Nephron progenitor cell (in vitro differentiated cells): ENCODE data around the gene CIDEB.
"Not testable (repeated sequence)": the region's sequence is repeated elsewhere in the genome, so short reads cannot be mapped to it uniquely, and the experiment has no call there.

Experiments used
- DNase-seq: peaks from one replicate; pipeline ENCODE4 v3.0.0; 2021
- H3K27ac Mint-ChIP-seq: 2 replicates; pipeline ENCODE4 v1.8.0; 2021; ENCODE audit warnings: mild to moderate bottlenecking, moderate library complexity, mixed read lengths
- H3K27me3 Mint-ChIP-seq: 2 replicates; pipeline ENCODE4 v1.8.0; 2021; ENCODE audit warnings: mild to moderate bottlenecking, low read depth, mixed read lengths; ENCODE audit not compliant: poor library complexity
- H3K36me3 Mint-ChIP-seq: 2 replicates; pipeline ENCODE4 v1.8.0; 2021; ENCODE audit warnings: low read depth, mixed read lengths
- H3K4me1 Mint-ChIP-seq: 2 replicates; pipeline ENCODE4 v1.8.0; 2021; ENCODE audit warnings: mixed read lengths
- H3K4me3 Mint-ChIP-seq: 2 replicates; pipeline ENCODE4 v1.8.0; 2021; ENCODE audit warnings: mild to moderate bottlenecking, moderate library complexity, mixed read lengths
- H3K9me3 Mint-ChIP-seq: 2 replicates; pipeline ENCODE4 v1.8.0; 2021; ENCODE audit warnings: mild to moderate bottlenecking, moderate library complexity, mixed read lengths
- CTCF ChIP-seq: fragments of 200-600 bp; sonication (generic); IDR thresholded peaks from 2 replicates; pipeline ENCODE4 v1.5.0; 2021; ENCODE audit warnings: antibody characterized with exemption

CIDEB gene

GRCh38 chr14:24307575-24308341 lies at the start of gene CIDEB:
TSS of gene CIDEB (minus strand) at chr14:24307977. CDS start at chr14:24307858, 119 bp downstream.
- no peaks in the 10 kb centered on the region for H3K9me3 Mint-ChIP-seq
- peak within 1 kb of the TSS; percentile 53 for H3K27ac Mint-ChIP-seq
- H3K27me3 Mint-ChIP-seq = no peaks in the 10 kb centered on the region
- H3K4me1 Mint-ChIP-seq = peaks cover 13% of the 10 kb centered on the region
- H3K4me3 Mint-ChIP-seq = no peak within 1 kb of the TSS
- TF ChIP-seq CTCF = peak; percentile 93
- H3K36me3 Mint-ChIP-seq = peaks cover 37% of the 10 kb centered on the region
- peak; percentile 74 for DNase-seq

GRCh38 chr14:24356208-24356607 lies 48.4 kb upstream of the CIDEB start:
- H3K9me3 Mint-ChIP-seq = peaks cover 15% of the 10 kb centered on the region
- no peak overlapping the region for H3K4me3 Mint-ChIP-seq
- H3K27ac Mint-ChIP-seq = no peak overlapping the region
- no peaks in the 10 kb centered on the region for H3K36me3 Mint-ChIP-seq
- no peak for DNase-seq
- peaks cover 78% of the 10 kb centered on the region for H3K27me3 Mint-ChIP-seq
- no peak for TF ChIP-seq CTCF
- peaks cover 7% of the 10 kb centered on the region for H3K4me1 Mint-ChIP-seq

- Mint-ChIP-seq H3K36me3 (no peaks in the 10 kb centered on the region), H3K4me1 (peaks cover 7% of the 10 kb centered on the region), H3K9me3 (peaks cover 8% of the 10 kb centered on the region), H3K27me3 (peaks cover 79% of the 10 kb centered on the region), H3K4me3 (no peak overlapping the region), H3K27ac (no peak overlapping the region)
- no peak for TF ChIP-seq CTCF
- DNase-seq = no peak
Observed at GRCh38 chr14:24355009-24355408, 47.2 kb upstream of the CIDEB start.

GRCh38 chr14:24354482-24354825 lies 46.7 kb upstream of the CIDEB start:
- H3K9me3 Mint-ChIP-seq, DNase-seq, H3K4me1 Mint-ChIP-seq, H3K36me3 Mint-ChIP-seq, H3K27ac Mint-ChIP-seq, H3K4me3 Mint-ChIP-seq: not testable (repeated sequence)
- peaks cover 79% of the 10 kb centered on the region for H3K27me3 Mint-ChIP-seq

GRCh38 chr14:24353559-24354481 lies 46.0 kb upstream of the CIDEB start:
- peaks cover 7% of the 10 kb centered on the region for H3K4me1 Mint-ChIP-seq

More at GRCh38 chr14:24353559-24354481, 46.0 kb upstream of the CIDEB start:
- no peak for DNase-seq
- TF ChIP-seq CTCF = no peak
- no peaks in the 10 kb centered on the region for H3K36me3 Mint-ChIP-seq
- H3K4me3 Mint-ChIP-seq = no peak overlapping the region
- peaks cover 83% of the 10 kb centered on the region for H3K27me3 Mint-ChIP-seq
- H3K27ac Mint-ChIP-seq = no peak overlapping the region
- H3K9me3 Mint-ChIP-seq = peaks cover 3% of the 10 kb centered on the region
